K562 (cell line): ENCODE data around the gene TMEM107. TPM values are rescaled to one million over a fixed set of nuclear protein-coding genes. Genes with fewer than 3 reads are reported as not detected.

Experiments used
- ADNP ChIP-seq: fragments of 200-800 bp; sonication (Bioruptor generic); IDR thresholded peaks from 2 replicates; pipeline ENCODE4 v1.6.1; 2016; ENCODE audit warnings: missing genetic modification characterization, missing compliant biosample characterization
- BRD4 ChIP-seq: fragments of 200-600 bp; sonication (generic); IDR thresholded peaks from 2 replicates; pipeline ENCODE4 v1.6.1; 2017; ENCODE audit warnings: inconsistent platforms
- BRD9 ChIP-seq: fragments of 450-650 bp; IDR thresholded peaks from 2 replicates; pipeline ENCODE4 v1.6.1; 2018; ENCODE audit warnings: low read depth; ENCODE audit not compliant: partially characterized antibody
- CTBP1 ChIP-seq: fragments of 450-650 bp; IDR thresholded peaks from 2 replicates; pipeline ENCODE4 v1.6.1; 2016; ENCODE audit warnings: borderline replicate concordance
- CTCF ChIP-seq, 3 experiments: IDR thresholded peaks in 2 of 3; conservative IDR thresholded peaks in 1 of 3; 2 replicates each; pipeline ENCODE4 v1.5.1; 2011 to 2012; ENCODE audit warnings: low read length in 3 of 3, mild to moderate bottlenecking in 3 of 3, control low read depth in 2 of 3, improper control_type of control experiment in 1 of 3, inconsistent platforms in 1 of 3, low read depth in 1 of 3, mixed read lengths in 1 of 3, moderate library complexity in 1 of 3; ENCODE audit not compliant: insufficient read depth in 2 of 3
- ETV6 ChIP-seq, 3 experiments: fragments of 150-350 bp in 1 of 3; sonication (generic) in 1 of 3; formaldehyde crosslinking in 1 of 3; IDR thresholded peaks; 2 replicates each; pipeline versions ENCODE4 v1.6.1 to v1.8.0; 2014 to 2022; ENCODE audit warnings: borderline replicate concordance in 2 of 3, low read depth in 2 of 3, antibody characterized with exemption in 1 of 3, low read length in 1 of 3, mild to moderate bottlenecking in 1 of 3, missing genetic modification reagents in 1 of 3
- MAFF ChIP-seq: IDR thresholded peaks from 2 replicates; pipeline ENCODE4 v1.6.1; 2012; ENCODE audit warnings: low read length, improper control_type of control experiment
- MNT ChIP-seq, 2 experiments: fragments of 450-650 bp; conservative IDR thresholded peaks; 2 replicates each; pipeline ENCODE4 v1.6.1; 2017; ENCODE audit warnings: mild to moderate bottlenecking in 2 of 2, moderate library complexity in 2 of 2
- NR1H2 ChIP-seq: sonication (generic); formaldehyde crosslinking; IDR thresholded peaks from 2 replicates; pipeline ENCODE4 v1.4.0; 2020; ENCODE audit warnings: mild to moderate bottlenecking, missing genetic modification reagents
- RBBP5 ChIP-seq: fragments of 200-600 bp; sonication (generic); IDR thresholded peaks from 2 replicates; pipeline ENCODE4 v1.6.1; 2012; ENCODE audit warnings: borderline replicate concordance, mild to moderate bottlenecking, low read length, control low read depth, inconsistent platforms; ENCODE audit not compliant: insufficient read depth, poor library complexity, severe bottlenecking
- RBFOX2 ChIP-seq: fragments of 200-400 bp; formaldehyde crosslinking; IDR thresholded peaks from 2 replicates; pipeline ENCODE4 v1.6.1; 2017; ENCODE audit warnings: low read depth, mild to moderate bottlenecking, low read length, moderate library complexity
- ZBTB1 ChIP-seq: sonication (generic); formaldehyde crosslinking; IDR thresholded peaks from 2 replicates; pipeline ENCODE4 v1.8.1; 2023; ENCODE audit warnings: missing genetic modification reagents, low read depth, mild to moderate bottlenecking, borderline replicate concordance
- ZKSCAN8 ChIP-seq: fragments of 200-800 bp; sonication (Bioruptor generic); IDR thresholded peaks from 2 replicates; pipeline ENCODE4 v1.6.1; 2016; ENCODE audit warnings: missing genetic modification characterization, missing compliant biosample characterization
- ZNF395 ChIP-seq: fragments of 200-800 bp; sonication (Bioruptor generic); IDR thresholded peaks from 2 replicates; pipeline ENCODE4 v1.6.1; 2017; ENCODE audit warnings: missing genetic modification characterization, missing compliant biosample characterization
- ZNF445 ChIP-seq: fragments of 250-450 bp; sonication (Bioruptor Pico); IDR thresholded peaks from 2 replicates; pipeline ENCODE4 v1.4.0; 2020; ENCODE audit warnings: low read depth, mild to moderate bottlenecking, moderate library complexity
- polyA plus RNA-seq, 8 experiments: library from polyadenylated mRNA; depleted of rRNA in 4 of 8; stranded (reverse) in 5 of 8; unstranded in 3 of 8; fragments of >200 nt; fragmentation: Nextera tagmentation in 2 of 8; fragmentation: Illumina TruSeq in 1 of 8; extraction: Ambion mirVana in 2 of 8; extraction: Trizol in 1 of 8; gene quantifications; 2 replicates each; pipeline versions ENCODE4 v1.2.1 to v1.2.3, GENCODE V29; 2011 to 2014; ENCODE audit warnings: inconsistent platforms in 1 of 8, missing spikeins in 1 of 8
- total RNA-seq, 7 experiments: library from RNA; depleted of rRNA in 6 of 7; stranded (reverse); fragments of >200 nt in 6 of 7; fragmentation: Illumina TruSeq in 2 of 7; extraction: Trizol in 2 of 7; gene quantifications; 2 replicates each; pipeline versions ENCODE4 v1.2.1 to v1.2.3, GENCODE V29; 2011 to 2021; ENCODE audit warnings: low replicate concordance in 1 of 7

The TMEM107 gene
- total and polyA plus RNA-seq, 9 of the 15 experiments (the other 6 are each of a cell fraction or from before 2014, with no cell fraction given): 7.1 to 26.2 (median 16.9) TPM

GRCh38 chr17:8186446-8186786, 10.2 kb upstream of the TMEM107 start (continued):
- TF ChIP-seq BRD9: peak; percentile 17
- TF ChIP-seq ADNP (tag): peak; percentile 94
- 0 out of 2 replicates have a peak, but pooled peaks have one; percentile 55 for TF ChIP-seq ZNF395
- TF ChIP-seq MNT (conservative IDR thresholded peaks at IDR 0.05): 0 out of 4 replicates have a peak, but pooled peaks of 1 of the 2 experiments have one; percentile 3
- no peak for TF ChIP-seq MAFF
- TF ChIP-seq ZKSCAN8 (CRISPR knock-in tag): no peak
- 0 out of 2 replicates have a peak, but pooled peaks have one; percentile 3 for TF ChIP-seq NR1H2 (CRISPR knock-in tag)
- TF ChIP-seq BRD4: 0 out of 2 replicates have a peak, but pooled peaks have one; percentile 1
- 0 out of 2 replicates have a peak, but pooled peaks have one; percentile 26 for TF ChIP-seq ZBTB1
- TF ChIP-seq CTBP1: 0 out of 2 replicates have a peak, but pooled peaks have one; percentile 0
- no peak for TF ChIP-seq ETV6 (IDR thresholded peaks at IDR 0.05; ENCODE audit: borderline replicate concordance in 1 of 2, low read depth in 2 of 2, low read length in 1 of 2)
- no peak for TF ChIP-seq ETV6 (CRISPR knock-in tag; IDR thresholded peaks at IDR 0.05; ENCODE audit: borderline replicate concordance)
- peak; percentile 42 for TF ChIP-seq RBFOX2
- no peak for TF ChIP-seq CTCF (IDR thresholded peaks at IDR 0.05 in 2 of 3, conservative IDR thresholded peaks at IDR 0.05 in 1 of 3; ENCODE audit: insufficient read depth in 2 of 3, low read depth in 1 of 3, low read length in 3 of 3)
- TF ChIP-seq ZNF445 (CRISPR knock-in tag): 0 out of 2 replicates have a peak, but pooled peaks have one; percentile 31
- TF ChIP-seq RBBP5: peak; percentile 67
